Head of caudate nucleus (tissue), 42 donors: ENCODE measurements around the gene DCDC2C.
"Not testable (repeated sequence)": the region's sequence is repeated elsewhere in the genome, so short reads cannot be mapped to it uniquely, and the experiment has no call there.

Source experiments
- DNase-seq, 42 donors: peaks; one replicate each; pipeline versions ENCODE4 v3.0.0 to v3.0.0-alpha.2; 2020 to 2021; ENCODE audit warnings: mixed read lengths in 7 of 42
- intact Hi-C: fragments of 100-400 bp; cut with DNase I; formaldehyde crosslinking; loops from one replicate; pipeline ENCODE4 v1.15.0; 2022

The DCDC2C gene, protein sequence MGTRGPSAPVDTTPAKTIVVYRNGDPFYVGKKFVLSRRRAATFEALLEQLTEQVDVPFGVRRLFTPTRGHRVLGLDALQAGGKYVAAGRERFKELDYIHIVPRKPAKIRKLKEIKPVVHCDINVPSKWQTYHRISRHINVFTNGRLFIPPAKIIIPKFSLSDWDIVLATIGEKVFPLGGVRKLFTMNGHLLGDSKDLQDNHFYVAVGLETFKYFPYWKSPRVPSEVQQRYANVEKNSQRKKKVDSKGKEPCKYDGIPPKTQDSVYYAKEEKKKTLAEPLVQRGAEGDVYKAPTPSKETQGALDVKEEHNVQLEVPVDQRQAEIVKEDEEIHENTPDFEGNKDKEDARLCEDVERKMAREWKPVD

DNA sequence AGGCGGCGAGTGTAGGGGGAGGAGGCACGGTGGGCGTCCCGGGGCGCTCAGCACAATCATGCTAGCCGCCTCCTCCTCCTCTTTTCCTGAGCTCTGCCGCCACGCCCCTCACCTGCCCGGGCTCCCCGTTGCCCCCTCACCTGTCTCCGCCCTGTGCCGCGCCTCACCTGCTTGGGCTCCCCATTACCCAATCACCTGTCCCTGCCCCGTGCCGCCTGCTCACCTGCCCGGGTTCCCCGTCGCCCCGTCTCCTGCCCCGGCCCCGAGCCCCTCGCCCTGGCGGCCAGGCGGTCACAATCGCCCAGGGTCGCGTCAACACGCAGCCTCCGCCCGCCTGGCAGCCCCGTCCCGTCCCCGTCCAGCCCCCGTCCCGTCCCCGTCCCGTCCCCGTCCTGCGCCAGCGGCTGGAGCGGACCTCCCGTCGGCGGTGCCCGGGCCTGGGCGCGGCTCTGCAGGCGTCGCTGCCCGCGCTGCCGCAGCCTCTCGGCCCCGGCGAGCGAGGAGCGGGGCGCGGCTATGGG lies at the start of gene DCDC2C:
TSS of gene DCDC2C (plus strand) at position 340 of the 521 bp plus-strand sequence. CDS start at position 517, 177 bp downstream.
- no peak for DNase-seq
- intact Hi-C loops: no loop called here

DNA sequence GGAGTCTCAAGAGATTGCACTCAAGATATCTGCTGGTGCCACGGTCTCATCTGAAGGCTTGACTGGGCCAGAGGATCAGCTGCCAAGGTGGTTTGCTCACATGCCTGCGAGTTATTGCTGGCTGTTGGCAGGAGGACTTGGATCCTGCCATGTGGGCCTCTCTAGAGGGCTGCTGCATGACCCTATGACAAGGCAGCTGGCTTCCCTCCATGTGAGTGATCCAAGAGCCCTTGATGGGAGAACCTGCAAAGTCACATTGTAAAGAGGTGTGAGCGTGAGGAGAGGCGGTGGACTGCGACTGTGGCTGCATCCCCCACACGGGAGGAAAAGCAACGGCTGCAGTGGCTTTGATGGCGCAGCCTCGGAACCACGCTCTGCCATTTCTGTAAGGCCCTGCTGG lies 49.4 kb upstream of the DCDC2C start:
- no peak for DNase-seq
- intact Hi-C loops: loop anchor here (5.0 kb wide), 1 partner anchor 77 kb away; the partner anchor contains the start of gene RPS7

DNA sequence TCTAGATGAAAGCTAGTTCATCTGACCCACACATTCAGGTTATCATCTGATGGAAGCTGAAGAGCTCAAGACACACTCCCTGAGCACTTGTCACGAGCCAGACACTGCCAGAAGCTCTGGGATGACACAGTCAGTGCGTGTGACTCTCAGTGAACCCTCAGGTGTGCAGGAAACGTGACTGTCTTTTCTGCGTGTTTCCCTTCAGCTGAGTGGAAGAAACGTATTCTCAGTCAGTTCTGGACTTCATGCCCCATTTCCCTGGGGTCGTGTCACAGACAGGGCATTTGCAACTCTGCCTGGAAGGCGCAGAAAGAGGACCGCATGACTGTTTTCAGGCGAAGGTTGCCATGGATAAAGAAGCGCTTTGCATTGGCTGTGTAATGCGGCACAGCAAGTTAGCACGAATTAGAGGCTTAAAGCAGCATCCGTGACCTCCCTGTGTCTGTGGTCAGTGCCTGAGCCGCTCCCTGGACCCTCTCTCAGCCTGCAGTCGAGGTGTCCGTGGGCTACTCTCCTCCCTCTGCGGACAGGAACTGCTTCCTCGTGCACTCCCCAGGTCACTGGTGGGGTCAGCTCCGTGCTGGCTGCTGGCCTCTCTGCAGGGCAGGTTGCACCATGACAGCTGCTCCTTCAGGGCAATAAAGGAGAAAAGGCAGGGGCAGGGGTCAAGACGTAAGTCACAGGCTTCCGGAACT lies 48.7 kb upstream of the DCDC2C start:
- peak in 30 of 42 donors; percentile 22 to 77 (median 56) for DNase-seq
- intact Hi-C loops: loop anchor here (5.0 kb wide), 1 partner anchor 77 kb away; the partner anchor contains the start of gene RPS7

DNA sequence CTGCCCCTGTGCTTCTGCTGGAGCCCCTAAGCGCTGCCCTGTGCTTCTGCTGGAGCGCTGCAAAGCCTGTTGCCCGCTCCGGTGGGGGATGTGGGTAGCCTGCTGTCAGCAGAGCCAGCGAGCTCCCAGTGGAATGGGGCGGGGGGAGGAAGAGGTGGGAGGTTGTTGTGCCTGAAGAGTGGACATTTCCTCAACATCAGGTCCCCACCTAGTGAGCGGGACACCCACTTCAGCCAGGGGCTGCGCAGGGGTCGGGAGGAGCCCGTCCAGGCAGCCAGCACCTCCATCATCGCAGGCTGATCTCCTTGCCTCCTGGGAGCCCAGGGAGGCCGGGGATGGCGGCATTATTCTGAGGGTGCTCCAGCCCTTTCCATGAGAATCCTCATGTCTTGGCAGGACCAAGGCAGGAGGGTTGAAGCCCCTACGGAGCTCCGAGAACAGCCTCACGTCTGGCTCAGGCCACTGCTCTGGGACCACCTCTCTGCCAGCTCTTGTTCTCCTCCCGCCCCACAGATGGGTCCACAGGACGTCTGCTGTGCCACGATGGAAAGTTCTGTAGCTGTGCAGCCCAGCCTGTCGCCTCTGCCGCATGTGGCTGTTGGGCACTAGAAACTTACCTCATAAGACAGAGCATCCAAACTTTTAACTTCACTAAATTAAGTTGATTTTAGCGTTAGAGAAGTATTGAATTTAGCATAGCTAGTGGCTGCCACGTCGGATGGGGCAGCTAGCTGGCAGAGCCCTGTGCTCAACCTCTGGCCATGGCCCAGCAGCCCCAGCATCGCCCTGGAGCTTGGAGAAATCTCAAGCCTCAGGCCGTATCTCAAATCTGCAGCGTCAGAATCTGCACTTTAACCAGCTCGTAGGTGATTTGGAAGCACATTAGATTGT lies 47.3 kb upstream of the DCDC2C start:
- intact Hi-C loops: no loop called here
- DNase-seq: no peak

DNA sequence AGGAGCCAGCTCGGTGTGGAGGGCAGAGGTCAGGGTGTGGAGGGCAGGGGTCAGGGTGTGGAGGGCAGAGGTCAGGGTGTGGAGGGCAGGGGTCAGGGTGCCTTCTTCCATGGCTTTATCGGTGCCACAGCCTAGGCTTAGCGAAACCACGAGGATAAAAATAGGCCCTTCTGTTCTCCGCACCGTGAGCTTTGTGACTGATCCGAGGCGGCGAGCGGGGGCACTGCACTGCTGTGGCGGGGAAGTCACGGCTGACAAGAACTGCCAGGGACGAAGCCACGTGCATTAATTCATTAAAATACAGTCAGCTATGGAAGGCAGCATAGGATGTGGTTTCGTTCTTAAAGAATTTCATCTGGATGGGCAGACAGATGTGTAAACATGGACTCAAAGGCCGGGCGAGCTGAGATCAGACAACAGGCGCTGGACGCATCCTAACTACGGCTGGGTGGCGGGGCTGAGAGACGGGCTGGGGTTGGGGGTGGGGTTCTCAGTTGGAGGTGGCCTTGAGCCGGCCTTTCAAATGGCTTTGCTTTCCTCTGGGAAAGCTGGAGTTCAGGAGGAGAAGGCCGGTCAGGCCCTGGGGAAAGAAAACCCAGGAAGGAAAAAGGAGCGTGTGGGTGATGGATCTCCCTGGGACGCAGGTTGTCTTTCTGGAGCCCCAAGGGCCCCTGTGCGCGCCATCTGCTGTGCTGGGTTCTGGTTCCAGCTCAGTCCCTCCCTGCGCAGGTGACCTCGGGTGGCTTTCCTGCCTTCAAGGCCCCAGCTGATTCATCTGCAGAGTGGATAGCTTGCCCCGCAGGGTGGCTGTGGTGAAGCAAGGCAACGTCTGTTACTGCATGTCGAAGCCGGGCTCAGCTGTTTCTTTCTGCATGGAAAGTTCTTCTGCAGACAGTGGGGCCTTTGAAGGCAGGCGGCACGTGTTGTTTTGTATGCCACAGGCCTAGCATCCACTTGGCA lies 46.3 kb upstream of the DCDC2C start:
- intact Hi-C loops: no loop called here
- DNase-seq: peak; percentile 48 to 94 (median 81)

DNA sequence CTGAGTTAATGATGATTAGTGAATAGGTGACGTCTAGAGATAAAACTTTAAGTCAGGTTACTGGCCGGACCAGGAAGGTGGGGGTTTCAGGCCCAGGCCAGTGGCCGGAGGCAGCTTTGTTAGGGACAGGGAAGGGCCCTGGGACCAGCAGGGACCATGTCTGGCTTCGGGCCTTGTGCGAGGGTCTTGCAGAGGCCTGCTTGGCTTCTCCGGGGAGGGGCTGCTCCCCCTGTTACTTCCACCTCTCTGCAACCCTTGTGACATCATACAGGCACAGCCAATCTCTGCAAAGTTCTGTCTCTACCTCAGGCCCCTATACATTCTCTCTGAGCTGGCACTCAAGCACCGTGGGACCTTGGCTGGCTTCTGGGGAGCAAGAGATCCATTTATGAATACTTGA lies 45.5 kb upstream of the DCDC2C start, which contains the start of gene ALLC:
TSS of gene ALLC (plus strand) at position 320 of the 400 bp plus-strand sequence. CDS start 12,958 bp downstream, outside the sequence.
- intact Hi-C loops: no loop called here
- DNase-seq: no peak

DNA sequence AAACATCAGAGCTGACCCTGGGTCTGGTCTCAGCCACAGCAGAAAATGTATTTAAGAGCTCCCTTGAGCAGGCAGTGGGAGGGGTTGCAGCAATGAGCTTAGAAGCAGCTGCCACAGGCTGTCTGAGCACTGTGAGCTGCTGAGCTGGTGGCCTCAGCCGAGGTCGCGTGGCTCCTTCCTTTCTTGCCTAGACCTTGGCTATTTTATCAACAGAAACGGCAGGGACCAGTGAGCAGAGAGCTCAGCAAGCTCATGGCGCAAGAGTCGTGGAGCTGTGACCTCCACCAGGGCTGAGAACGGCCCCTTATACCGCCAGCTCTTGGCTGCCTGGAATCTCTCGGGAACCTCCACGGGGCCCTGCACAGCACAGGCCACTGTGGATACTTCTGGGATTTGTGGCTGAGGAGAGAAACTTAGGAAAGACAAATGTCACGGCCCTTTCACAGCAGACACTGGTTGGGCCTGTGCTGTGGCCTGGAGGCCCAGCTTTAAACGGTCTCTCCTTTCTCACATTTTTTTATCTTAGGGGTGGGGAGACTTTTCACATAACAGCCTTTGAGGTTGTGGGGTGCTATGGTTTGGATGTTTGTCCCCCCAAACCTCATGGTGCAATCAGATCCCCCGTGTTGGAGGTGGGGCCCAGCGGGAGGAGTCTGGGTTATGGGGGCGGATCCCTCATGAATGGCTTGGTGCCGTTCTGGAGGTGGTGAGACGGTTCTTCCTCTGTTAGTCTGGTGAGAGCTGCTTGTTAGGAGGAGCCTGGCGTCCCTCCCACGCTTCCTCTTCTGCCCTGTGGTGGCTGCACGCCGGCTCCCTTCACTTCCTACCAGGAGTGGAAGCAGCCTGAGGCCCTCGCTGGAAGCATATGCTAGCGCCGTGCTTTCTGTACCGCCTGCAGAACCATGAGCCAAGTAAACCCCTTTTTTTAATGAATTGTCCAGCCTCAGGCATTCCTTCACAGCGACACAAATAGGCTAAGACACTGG lies 43.6 kb upstream of the DCDC2C start:
- intact Hi-C loops: no loop called here
- peak in 19 of 42 donors; percentile 16 to 74 (median 47) for DNase-seq

DNA sequence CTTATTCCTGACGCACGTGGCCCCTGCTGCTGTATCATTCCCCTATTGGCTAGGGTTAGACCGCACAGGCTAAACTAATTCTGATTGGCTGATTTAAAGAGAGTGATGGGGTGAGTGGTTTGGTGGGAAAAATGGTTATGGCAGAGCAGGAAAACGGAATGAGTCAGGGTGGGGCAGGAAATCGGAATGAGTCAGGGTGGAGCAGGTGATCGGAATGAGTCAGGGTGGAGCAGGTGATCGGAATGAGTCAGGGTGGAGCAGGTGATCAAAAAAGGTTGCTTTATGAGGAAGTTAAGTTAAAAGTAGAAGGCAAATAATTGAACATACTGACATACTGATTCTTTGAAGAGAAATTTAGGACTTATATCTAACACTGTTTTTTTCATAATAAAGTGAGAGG lies 42.7 kb upstream of the DCDC2C start:
- DNase-seq: peak in 39 of 42 donors; percentile 30 to 82 (median 64)
- intact Hi-C loops: not testable (repeated sequence)

DNA sequence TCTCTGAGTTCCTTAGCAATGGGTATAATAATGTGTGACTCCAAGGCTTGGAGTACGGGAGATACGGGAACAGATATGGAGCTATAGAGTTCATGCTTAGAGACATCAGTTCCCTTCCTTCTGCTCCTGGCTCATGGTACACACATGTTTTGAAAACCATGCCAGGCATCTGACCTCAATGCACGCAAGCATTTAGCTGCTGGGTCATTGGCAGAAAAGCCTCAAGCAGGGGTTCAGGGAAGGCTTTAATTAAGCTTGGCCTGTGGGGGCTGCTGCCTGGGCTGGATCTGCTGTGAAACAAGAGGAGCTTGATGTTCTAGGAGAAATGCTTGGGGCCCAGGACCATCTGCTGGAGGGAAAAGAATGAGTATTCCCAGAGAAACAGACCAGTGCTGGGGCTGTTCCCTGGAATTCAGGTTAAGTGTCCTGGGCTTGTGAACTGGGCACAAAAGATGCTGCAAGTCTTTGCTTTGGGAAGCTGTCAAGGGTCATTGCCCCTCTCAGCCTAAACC lies 42.2 kb upstream of the DCDC2C start:
- intact Hi-C loops: no loop called here
- peak in 4 of 42 donors; percentile 14 to 21 (median 16) for DNase-seq

DNA sequence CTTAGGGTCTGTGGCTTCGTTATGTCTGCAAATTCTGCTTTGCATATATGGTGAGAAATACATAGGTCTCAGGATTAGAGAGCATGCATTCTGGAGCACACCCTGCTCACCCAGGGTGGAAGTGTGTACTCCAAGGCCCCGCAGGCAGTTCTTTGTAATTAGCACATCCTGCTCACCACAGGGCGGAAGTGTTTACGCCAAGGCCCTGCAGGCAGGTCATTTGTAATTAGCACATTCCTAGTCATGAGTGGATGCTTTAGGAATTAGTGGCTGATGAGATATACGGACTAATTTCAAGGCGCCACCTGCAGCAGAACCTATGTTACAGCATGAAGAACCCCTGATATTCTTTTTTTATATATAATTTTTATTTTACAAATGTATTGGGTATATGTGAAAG lies 41.1 kb upstream of the DCDC2C start:
- intact Hi-C loops: no loop called here
- peak in 5 of 42 donors; percentile 3 to 30 (median 14) for DNase-seq

DNA sequence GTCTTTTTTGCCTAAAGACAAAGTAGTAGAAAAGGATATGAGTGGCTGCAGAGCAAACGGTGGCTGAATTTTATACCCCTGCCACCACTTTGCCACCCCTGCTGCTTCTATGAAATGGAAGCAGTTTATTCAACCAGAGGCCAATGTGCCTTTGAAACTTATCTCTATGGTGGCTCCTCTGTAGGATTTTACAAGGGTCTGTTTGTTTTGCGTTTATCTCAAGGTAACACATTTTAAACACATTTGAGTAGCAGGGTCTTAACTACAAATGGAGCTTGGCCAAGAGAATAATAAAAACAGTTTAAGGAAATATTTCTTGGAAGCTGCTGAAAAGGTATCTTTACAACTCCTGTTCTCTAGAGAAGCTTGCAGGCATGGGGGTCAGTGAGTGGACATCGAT lies 39.3 kb upstream of the DCDC2C start:
- DNase-seq: peak in 1 of 42 donors; percentile 21
- intact Hi-C loops: no loop called here

DNA sequence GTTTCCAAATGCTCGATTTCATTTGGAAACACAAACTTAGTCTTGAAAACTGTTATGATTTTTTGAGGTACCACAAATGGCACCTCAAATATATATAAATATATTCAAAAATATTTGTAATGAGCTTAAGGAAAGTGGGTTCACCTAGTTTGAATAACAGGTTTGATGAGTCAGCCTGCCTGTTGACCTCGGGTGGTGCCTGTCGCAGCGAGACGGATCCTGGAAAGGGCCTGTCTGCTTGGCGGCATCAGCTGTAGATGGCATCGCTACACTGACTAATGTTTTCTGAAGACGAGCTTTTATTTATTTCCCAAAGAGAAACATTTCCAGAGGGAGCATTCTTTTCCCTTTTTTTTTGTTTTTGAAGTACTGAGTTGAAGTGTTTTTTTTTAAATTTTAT lies 38.5 kb upstream of the DCDC2C start:
- peak in 5 of 42 donors; percentile 7 to 39 (median 29) for DNase-seq
- intact Hi-C loops: no loop called here

DNA sequence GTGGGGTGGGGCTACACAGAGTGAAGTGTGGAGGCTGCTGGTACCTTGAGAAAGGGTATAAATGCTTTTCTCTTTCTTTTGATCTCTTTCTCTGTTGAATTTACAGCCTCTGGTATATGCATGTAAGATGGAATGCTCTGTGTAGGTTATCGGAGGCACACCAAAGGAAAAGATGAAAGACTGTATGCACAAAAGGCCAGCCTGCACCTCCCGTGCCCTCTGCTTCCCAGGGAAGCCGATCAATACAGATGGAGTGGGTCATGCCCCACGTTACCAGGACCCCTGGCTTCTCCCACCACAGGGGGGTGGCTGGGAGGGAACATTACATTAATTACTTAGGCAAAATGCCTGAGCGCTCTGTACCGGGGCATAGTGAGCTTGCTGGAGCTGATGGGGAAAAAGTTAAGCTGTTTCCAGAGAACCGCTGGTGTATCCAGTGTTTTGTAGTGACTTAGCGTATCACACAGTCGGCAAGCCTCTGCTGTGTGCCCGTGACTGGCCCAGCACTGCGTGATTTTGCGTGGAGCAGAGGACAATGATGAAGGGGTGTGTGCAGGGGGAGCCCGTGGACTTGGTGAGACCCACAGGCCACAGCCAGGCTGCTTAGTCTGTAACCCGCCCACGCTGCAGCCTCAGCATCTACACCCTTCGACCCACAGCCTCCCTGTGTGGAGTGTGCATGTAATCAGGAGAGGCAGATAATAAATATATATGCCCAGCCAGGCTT lies 37.3 kb upstream of the DCDC2C start:
- intact Hi-C loops: no loop called here
- peak in 4 of 42 donors; percentile 9 to 39 (median 23) for DNase-seq

DNA sequence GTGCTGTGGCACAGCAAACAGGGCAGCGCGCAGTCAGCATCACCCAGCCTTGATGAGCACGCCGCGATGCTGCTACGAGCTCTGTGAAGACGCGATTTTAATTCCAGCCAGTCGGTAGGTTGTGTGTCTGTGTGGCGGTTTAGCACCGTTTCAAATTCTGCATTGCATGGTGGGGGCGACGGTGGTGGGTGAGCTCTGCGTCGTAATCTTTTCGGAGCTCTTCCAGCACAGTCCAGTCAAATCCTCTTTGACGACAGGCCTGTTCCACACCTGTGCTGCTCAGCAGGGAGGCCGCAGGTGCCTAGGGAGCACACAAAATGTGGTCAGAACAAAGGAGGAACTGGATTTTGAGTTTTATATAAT lies 36.8 kb upstream of the DCDC2C start:
- intact Hi-C loops: no loop called here
- peak in 6 of 42 donors; percentile 17 to 42 (median 30) for DNase-seq

DNA sequence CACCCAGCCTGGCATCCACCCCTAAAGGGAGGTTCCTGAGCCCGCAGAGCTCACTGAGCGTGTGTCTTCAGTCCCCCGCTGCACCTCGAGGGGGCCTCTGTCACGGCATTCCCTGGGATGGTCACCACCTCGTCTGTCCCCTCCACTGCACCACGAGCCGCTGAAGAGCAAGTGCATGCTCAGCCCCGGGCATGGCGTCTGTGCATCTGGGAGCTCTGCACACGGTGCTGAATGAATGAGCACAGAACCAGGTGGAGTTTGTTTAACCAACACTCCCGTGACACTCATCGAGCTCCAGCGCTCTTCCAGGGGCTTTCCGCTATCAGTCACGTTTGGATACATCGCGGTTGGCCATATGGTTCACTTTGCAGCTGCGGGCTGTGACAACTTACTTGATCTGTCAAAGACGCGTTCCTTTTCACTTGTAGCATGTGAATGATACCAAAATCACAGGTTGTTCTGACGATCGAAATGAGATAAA lies 36.2 kb upstream of the DCDC2C start:
- intact Hi-C loops: no loop called here
- peak in 6 of 42 donors; percentile 12 to 36 (median 26) for DNase-seq
